Hepatocyte (in vitro differentiated cells): ENCODE data around the gene EPHA2. TPM values are rescaled to one million over a fixed set of nuclear protein-coding genes. Genes with fewer than 3 reads are reported as not detected.

Source experiments
- DNase-seq: peaks from one replicate; pipeline ENCODE4 v3.0.0-alpha.2; 2016; ENCODE audit warnings: low spot score
- H2AFZ ChIP-seq: fragments of 200-600 bp; sonication (generic); 2 replicates; pipeline ENCODE4 v1.6.0; 2016; ENCODE audit warnings: antibody characterized with exemption, mild to moderate bottlenecking
- H3K27ac ChIP-seq: fragments of 200-600 bp; sonication (generic); 2 replicates; pipeline ENCODE4 v1.5.1; 2016; ENCODE audit warnings: mild to moderate bottlenecking
- H3K27me3 ChIP-seq: fragments of 200-600 bp; sonication (generic); 2 replicates; pipeline ENCODE4 v1.6.1; 2016
- H3K36me3 ChIP-seq: fragments of 200-600 bp; sonication (generic); replicated peaks from 2 replicates; pipeline ENCODE4 v1.5.1; 2016; ENCODE audit warnings: low read depth; ENCODE audit not compliant: insufficient read depth
- H3K4me1 ChIP-seq: fragments of 200-600 bp; sonication (generic); 2 replicates; pipeline ENCODE4 v1.5.1; 2016; ENCODE audit warnings: mild to moderate bottlenecking, moderate library complexity; ENCODE audit not compliant: insufficient read depth
- H3K4me2 ChIP-seq: fragments of 200-600 bp; sonication (generic); 2 replicates; pipeline ENCODE4 v1.6.0; 2016
- H3K4me3 ChIP-seq: fragments of 200-600 bp; sonication (generic); 2 replicates; pipeline ENCODE4 v1.5.1; 2016; ENCODE audit warnings: mild to moderate bottlenecking
- H3K79me2 ChIP-seq: fragments of 200-600 bp; sonication (generic); 2 replicates; pipeline ENCODE4 v1.6.0; 2017; ENCODE audit warnings: mild to moderate bottlenecking
- H3K9me2 ChIP-seq: fragments of 200-600 bp; sonication (generic); replicated peaks from 2 replicates; pipeline ENCODE4 v1.6.0; 2017; ENCODE audit warnings: mild to moderate bottlenecking; ENCODE audit not compliant: insufficient read depth
- H3K9me3 ChIP-seq: fragments of 200-600 bp; sonication (generic); 2 replicates; pipeline ENCODE4 v1.5.1; 2016; ENCODE audit warnings: low read depth, mild to moderate bottlenecking
- H4K20me1 ChIP-seq: fragments of 200-600 bp; sonication (generic); 2 replicates; pipeline ENCODE4 v1.6.0; 2016; ENCODE audit warnings: mild to moderate bottlenecking; ENCODE audit not compliant: insufficient read depth, poor library complexity, severe bottlenecking
- EZH2 ChIP-seq: fragments of 200-600 bp; sonication (generic); IDR thresholded peaks from 2 replicates; pipeline ENCODE4 v1.6.1; 2016; ENCODE audit warnings: antibody characterized with exemption, mild to moderate bottlenecking, borderline replicate concordance
- EZH2phosphoT487 ChIP-seq: fragments of 200-600 bp; sonication (generic); IDR thresholded peaks from one replicate; pipeline ENCODE4 v1.6.1; 2018; ENCODE audit warnings: antibody characterized with exemption, mild to moderate bottlenecking, low read depth, moderate library complexity; ENCODE audit not compliant: unreplicated experiment, severe bottlenecking
- WGBS: methylation state at CpG from one replicate; pipeline ENCODE4 v1.1.6; 2016; ENCODE audit warnings: low lambda C conversion rate; ENCODE audit errors: missing lambda C conversion rate; 5-methylcytosine and 5-hydroxymethylcytosine counted together
- polyA plus RNA-seq: library from polyadenylated mRNA; unstranded; fragments of >200 nt; fragmentation: Nextera tagmentation; extraction: Ambion mirVana; gene quantifications from 2 replicates; pipeline ENCODE4 v1.2.1, GENCODE V29; 2016
- total RNA-seq: library from RNA; depleted of rRNA; stranded (reverse); fragments of >200 nt; gene quantifications from 2 replicates; pipeline ENCODE4 v1.2.3, GENCODE V29; 2014
- TF ChIP-seq, protein P1 (sequence below): fragments of 200-600 bp; sonication (generic); IDR thresholded peaks from 2 replicates; pipeline ENCODE4 v1.5.1; 2016; ENCODE audit warnings: antibody characterized with exemption, mild to moderate bottlenecking; ENCODE audit not compliant: poor library complexity

EPHA2 gene
- total and polyA plus RNA-seq, 2 experiments from 2014 or later: 20.4 to 27.3 TPM

DNA sequence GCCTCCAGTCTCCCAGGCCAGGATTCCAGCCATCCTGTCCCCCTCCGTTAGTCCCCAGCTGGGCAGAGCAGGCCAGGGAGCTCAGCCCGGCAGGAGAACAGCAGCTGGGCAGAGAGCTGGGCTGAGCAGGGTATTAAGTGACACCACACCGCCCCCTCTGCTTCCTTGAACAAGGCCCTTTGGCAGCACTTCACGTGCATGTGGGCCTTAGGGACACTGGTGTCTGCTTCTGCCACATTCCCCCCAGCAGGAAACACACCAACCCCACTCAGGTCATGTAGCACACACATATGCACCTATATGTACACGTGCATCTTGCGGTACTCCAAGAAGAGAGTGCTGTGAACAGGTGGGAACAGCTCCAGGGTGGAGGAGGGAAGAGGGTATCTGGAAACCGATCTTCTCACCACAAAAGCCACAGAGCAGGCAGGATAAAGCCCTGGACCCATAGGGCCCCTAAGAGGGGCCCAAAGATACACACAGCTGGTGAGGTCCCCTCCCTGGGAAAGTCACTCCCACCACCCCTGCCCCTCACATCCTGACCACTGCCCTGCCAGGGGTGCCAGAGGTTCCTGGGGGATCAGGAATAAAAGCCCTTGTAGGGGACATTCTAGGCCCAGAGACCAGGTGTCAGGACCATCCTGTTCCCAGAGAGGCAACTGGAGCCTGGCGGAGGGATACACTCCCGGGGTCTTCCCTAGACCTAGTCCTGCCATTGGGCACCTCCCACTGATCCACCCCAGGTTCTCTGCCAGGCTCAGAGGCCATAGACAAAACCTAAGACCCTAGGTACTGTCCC is 4.5 kb downstream of the EPHA2 start:
- no peaks in the 10 kb centered on the region for H3K9me3 ChIP-seq
- H3K4me2 ChIP-seq: peak overlapping the region; percentile 97
- H4K20me1 ChIP-seq: no peaks in the 10 kb centered on the region
- peaks cover 58% of the 10 kb centered on the region for H3K4me1 ChIP-seq
- TF ChIP-seq, protein P1, sequence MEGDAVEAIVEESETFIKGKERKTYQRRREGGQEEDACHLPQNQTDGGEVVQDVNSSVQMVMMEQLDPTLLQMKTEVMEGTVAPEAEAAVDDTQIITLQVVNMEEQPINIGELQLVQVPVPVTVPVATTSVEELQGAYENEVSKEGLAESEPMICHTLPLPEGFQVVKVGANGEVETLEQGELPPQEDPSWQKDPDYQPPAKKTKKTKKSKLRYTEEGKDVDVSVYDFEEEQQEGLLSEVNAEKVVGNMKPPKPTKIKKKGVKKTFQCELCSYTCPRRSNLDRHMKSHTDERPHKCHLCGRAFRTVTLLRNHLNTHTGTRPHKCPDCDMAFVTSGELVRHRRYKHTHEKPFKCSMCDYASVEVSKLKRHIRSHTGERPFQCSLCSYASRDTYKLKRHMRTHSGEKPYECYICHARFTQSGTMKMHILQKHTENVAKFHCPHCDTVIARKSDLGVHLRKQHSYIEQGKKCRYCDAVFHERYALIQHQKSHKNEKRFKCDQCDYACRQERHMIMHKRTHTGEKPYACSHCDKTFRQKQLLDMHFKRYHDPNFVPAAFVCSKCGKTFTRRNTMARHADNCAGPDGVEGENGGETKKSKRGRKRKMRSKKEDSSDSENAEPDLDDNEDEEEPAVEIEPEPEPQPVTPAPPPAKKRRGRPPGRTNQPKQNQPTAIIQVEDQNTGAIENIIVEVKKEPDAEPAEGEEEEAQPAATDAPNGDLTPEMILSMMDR: peak; percentile 4
- TF ChIP-seq EZH2 (no peak), EZH2phosphoT487 (no peak)
- H3K27me3 ChIP-seq: no peaks in the 10 kb centered on the region
- WGBS: 68% methylated on average over 9 of the region's 9 CpGs
- peaks cover 69% of the 10 kb centered on the region for H3K79me2 ChIP-seq
- H3K9me2 ChIP-seq: no peaks in the 10 kb centered on the region
- DNase-seq: no peak
- peak overlapping the region; percentile 55 for H3K27ac ChIP-seq
- no peak overlapping the region for H2AFZ ChIP-seq
- no peaks in the 10 kb centered on the region for H3K36me3 ChIP-seq
- no peak overlapping the region for H3K4me3 ChIP-seq

DNA sequence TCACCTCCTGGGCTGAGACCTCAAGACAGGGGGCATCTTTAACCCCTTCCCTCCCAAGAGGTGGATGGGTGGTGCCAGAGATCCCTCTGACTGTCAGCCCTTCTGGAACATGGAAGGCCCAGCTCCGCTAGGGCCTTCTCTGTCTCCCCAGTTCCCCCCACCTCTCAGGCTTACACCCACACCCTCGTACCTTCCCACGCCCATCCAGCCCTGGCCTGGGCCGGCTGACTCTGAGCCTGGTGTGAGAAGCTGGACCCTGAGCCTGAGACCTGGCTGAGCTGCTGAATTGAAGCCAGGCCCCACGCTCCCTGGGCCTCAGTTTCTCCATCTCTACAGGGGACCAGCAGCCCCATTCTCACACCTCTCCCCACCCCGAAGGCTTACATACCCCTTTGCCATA is 5.4 kb downstream of the EPHA2 start:
- Histone ChIP-seq H3K27ac (no peak overlapping the region), H3K79me2 (peaks cover 73% of the 10 kb centered on the region), H3K9me3 (no peaks in the 10 kb centered on the region), H4K20me1 (no peaks in the 10 kb centered on the region), H3K4me3 (no peak overlapping the region), H3K4me2 (no peak overlapping the region), H3K27me3 (no peaks in the 10 kb centered on the region), H3K9me2 (no peaks in the 10 kb centered on the region), H3K4me1 (peaks cover 62% of the 10 kb centered on the region), H3K36me3 (no peaks in the 10 kb centered on the region), H2AFZ (no peak overlapping the region)
- no peak for DNase-seq
- 95% methylated on average over 6 of the region's 6 CpGs for WGBS
- no peak for TF ChIP-seq EZH2
- TF ChIP-seq, protein P1: no peak
- TF ChIP-seq EZH2phosphoT487: no peak

DNA sequence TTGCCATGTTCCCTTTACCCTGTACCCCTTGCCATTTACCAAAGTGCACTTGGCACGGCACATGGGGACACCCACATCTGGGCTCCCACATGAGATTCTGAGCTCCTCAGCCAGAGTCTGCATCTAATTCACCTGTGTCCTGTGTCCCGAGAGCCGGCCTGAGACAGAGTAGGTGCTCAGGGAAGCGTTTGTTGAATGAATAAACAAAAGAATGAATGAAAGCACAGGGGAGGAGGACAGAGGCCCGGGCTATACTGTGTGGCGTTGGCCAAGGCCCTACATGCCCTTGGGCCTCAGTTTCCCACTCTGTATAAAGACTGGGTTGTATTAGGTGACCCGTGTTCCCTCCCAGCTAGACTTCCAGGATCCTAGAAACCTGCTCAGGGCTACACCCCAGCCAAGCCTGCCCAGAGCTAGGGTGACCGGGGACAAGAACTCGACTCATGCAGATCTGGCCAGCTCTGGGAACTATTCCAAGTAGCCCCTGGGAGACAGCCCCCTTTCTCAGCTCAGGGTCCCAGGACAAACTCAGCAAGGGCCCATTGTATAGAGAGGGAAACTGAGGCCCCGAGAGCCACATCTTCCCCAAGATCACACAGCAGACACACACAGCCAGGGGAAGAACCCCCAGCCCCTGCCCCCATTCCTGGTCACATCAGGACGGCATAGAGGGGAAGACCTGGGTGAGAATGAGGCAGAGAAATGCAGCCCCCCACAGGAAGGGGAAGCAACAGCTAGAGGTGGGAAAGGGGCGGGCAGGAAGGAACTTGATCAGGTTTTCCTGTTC is 6.0 kb downstream of the EPHA2 start:
- Histone ChIP-seq H3K9me3 (no peaks in the 10 kb centered on the region), H3K4me3 (no peak overlapping the region), H3K4me1 (peaks cover 62% of the 10 kb centered on the region), H3K4me2 (no peak overlapping the region), H2AFZ (no peak overlapping the region), H3K36me3 (no peaks in the 10 kb centered on the region), H3K27ac (no peak overlapping the region), H4K20me1 (no peaks in the 10 kb centered on the region), H3K79me2 (peaks cover 74% of the 10 kb centered on the region), H3K9me2 (no peaks in the 10 kb centered on the region), H3K27me3 (no peaks in the 10 kb centered on the region)
- DNase-seq: no peak
- TF ChIP-seq EZH2phosphoT487 (no peak), EZH2 (no peak)
- TF ChIP-seq, protein P1: no peak
- WGBS: 91% methylated on average over 12 of the region's 12 CpGs
